Caki2 (cell line): ENCODE data around the gene FUS. TPM values are rescaled to one million over a fixed set of nuclear protein-coding genes. Genes with fewer than 3 reads are reported as not detected.

Source experiments
- DNase-seq: peaks from one replicate; pipeline ENCODE4 v3.0.0-alpha.2; 2015; ENCODE audit warnings: low read depth
- in situ Hi-C: cut with HindIII; loops from 2 replicates; pipeline ENCODE4 v1.10.0; 2016; ENCODE audit warnings: low sequenced_read_pairs, low pct_unique_long_range_greater_than_20kb, mixed read lengths
- total RNA-seq: library from RNA; depleted of rRNA; stranded (reverse); fragments of >200 nt; shearing (Covaris generic); gene quantifications from 2 replicates; pipeline ENCODE4 v1.2.3, GENCODE V29; 2014; ENCODE audit warnings: low replicate concordance

The FUS gene
- total RNA-seq, 1 experiment from 2014 or later, result 34.6 TPM

DNA sequence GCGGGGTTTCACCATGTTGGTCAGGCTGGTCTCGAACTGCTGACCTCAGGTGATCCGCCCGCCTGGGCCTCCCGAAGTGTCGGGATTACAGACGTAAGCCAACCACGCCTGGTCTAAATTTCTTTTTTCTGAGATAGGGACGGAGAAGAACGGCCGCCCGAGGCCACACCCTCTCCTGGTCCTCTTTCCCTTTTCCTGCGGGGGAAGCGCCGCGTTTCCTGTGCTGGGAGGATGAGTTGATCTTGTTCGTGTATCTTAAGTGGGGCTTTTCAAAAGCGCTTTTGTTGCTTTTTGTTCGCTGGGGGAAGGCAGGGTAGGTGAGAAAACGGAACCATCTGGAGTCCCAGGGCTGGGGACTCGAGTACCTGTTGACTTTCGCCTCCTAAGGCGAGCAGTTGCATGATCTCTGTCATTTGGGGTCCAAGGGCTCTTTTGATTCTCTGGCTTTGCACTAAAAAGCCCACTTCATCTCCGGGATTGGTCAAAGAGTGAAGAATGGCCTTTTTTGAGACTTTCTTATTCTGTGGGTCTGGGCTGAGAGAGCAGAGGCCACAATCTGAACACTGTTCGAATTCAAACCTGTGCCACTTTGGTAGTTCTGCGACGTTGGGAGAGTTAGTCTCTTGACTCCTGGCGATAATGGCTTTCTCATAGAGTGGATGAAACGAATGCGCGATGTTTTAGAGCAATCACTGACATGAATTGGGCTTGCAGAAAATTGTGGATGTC, 1.3 kb downstream of the FUS start:
- DNase-seq, result no peak
- in situ Hi-C loops, result no loop called here

DNA sequence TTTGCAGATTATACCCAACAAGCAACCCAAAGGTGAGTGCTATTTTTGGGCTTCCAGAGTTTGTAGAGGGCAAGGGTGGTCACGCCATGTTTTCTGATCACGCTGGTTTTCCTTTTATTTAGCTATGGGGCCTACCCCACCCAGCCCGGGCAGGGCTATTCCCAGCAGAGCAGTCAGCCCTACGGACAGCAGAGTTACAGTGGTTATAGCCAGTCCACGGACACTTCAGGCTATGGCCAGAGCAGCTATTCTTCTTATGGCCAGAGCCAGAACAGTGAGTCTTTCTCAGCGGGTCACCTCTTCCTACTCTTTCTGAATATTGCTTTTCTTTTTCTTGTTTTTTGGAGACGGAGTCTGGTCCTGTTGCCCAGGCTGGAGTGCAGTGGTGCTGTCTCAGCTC, 2.5 kb downstream of the FUS start:
- in situ Hi-C loops, result no loop called here
- DNase-seq, result no peak

DNA sequence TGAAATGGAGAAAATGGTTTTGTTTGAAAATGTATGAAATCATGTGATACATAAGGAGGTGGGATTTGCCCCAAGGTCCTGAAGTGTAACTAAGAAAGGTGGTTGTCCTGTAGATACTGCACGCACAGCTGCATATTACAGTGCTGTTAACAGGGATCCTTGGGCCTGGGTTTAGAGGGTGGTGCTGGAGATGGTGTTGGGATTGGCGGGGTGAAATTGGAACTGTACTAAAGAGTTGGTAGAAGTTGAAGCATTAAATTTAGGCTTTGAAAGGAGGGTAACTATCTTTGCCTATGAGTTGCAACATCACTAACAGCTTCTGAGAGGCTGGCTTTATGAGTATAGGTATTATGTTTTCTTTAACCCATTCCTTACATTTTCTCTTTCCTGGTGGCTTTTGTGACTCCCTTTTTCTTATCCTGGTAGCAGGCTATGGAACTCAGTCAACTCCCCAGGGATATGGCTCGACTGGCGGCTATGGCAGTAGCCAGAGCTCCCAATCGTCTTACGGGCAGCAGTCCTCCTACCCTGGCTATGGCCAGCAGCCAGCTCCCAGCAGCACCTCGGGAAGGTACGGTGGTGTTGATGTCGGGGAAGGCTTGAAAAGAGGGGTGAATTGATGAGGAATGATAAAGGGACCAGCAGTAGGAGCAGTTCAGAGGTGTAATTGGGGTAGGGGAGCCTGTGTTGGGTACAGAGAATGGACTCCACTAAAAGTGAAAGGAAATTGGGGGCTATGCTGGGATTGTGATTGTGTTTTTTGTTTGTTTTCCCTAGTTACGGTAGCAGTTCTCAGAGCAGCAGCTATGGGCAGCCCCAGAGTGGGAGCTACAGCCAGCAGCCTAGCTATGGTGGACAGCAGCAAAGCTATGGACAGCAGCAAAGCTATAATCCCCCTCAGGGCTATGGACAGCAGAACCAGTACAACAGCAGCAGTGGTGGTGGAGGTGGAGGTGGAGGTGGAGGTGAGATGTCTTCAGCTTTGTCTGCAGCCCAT, 3.8 kb downstream of the FUS start:
- in situ Hi-C loops, result no loop called here
- no peak for DNase-seq

DNA sequence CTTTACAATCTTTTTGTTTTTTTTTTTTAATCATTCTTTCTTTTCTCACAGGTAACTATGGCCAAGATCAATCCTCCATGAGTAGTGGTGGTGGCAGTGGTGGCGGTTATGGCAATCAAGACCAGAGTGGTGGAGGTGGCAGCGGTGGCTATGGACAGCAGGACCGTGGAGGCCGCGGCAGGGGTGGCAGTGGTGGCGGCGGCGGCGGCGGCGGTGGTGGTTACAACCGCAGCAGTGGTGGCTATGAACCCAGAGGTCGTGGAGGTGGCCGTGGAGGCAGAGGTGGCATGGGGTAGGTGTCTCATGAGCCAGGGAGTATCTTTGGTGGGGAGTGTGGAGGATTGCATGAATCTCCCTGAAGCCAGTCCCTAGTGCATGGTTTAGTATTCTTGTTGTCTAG, 4.9 kb downstream of the FUS start:
- no peak for DNase-seq
- in situ Hi-C loops, result no loop called here

DNA sequence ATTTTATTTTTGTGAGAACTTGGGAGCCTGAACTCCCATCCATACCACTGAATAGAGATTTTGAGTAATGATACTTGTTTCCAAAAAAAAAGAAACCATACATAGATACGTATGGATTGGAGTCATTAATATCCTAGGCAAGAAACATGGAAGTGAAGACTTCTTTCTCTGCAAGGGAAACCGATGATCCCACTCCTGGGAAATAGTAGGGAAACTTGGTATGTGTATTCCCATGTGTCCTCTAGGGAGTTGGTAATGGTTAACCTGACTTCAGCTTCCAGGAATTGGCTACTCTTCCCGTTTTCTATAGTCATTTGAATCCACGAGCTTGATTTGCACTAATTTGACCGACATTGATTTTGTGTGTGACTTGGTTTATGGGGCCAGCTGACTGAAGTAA, 5.4 kb downstream of the FUS start:
- in situ Hi-C loops, result no loop called here
- no peak for DNase-seq

DNA sequence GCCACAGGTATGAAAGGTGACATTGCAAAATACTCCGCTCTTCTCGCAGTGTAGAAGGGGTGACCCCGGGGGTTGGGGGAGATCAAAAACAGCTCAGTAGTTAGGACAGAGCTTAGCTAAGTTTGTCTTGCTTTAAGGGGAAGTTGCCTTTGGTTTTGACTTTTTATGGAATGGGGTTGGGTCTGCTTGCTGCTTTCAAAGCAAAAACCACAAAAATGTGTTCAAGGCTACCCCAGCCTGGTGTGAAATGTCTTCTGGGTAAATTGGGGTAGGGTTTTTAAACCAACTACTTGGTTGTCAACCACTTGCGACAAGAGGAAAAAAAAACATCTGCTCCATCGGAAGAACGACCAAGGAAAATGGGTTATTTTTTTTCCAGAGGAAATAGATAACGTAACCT, 6.2 kb downstream of the FUS start:
- no peak for DNase-seq
- in situ Hi-C loops, result no loop called here

DNA sequence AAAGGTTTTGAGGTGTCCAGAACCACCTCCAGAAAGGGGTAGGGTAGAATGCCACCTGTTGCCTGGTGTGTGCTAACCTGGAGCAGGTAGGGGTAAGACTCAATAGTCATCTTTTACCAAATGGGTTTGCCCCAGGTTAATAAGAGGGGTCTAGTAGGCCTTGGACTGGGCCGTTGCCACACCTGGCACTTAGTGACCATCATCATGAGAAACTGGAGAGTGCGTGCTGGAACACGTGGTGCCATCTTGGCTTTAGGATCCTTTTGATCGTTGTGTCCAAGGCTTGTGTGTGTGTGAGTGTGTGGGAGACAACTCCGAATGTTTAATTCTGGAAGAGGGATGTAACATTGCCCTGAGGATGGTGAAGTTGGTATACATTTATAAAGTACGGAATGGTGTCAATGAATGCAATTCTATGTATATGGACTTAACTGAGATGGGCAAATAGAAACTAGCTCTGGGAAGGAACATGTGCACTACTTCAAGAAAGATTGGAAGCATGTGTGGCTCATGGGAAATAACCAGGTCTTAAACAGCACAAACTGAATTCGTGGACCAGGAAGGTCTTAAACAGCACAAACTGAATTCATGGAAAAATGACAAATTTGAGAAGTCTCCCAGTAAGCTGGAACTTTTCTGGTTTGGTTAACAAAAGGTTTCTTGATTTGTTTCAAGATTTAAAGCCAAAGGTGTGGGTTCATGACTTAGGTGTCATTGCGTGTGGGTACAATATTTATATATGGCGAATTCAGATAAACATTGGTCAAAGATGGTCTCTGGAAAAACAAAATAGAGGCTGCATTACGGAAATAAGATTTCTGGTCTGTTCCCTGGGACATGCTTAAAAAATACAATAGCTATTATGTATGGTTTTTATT, 7.2 kb downstream of the FUS start:
- in situ Hi-C loops, result no loop called here
- DNase-seq, result no peak

DNA sequence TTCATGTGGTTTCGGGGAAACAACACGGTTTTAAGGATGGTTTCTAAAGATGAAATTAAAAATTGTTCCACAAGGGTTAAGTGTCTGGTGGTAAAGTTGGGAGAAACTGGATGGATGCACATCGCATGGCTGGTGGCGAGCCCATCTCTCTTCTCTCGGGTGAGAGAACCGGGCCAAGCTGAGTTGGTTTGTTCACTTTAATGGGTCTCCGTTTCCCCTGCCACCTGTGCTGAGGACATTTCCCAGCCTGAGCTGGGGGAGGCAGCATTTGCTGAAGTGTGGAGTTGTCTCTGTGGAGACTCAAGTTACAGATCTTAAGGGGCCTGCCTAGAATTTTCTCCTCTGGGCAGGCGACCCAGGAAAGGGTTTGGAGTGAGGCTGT, 7.9 kb downstream of the FUS start:
- DNase-seq, result no peak
- in situ Hi-C loops, result no loop called here

DNA sequence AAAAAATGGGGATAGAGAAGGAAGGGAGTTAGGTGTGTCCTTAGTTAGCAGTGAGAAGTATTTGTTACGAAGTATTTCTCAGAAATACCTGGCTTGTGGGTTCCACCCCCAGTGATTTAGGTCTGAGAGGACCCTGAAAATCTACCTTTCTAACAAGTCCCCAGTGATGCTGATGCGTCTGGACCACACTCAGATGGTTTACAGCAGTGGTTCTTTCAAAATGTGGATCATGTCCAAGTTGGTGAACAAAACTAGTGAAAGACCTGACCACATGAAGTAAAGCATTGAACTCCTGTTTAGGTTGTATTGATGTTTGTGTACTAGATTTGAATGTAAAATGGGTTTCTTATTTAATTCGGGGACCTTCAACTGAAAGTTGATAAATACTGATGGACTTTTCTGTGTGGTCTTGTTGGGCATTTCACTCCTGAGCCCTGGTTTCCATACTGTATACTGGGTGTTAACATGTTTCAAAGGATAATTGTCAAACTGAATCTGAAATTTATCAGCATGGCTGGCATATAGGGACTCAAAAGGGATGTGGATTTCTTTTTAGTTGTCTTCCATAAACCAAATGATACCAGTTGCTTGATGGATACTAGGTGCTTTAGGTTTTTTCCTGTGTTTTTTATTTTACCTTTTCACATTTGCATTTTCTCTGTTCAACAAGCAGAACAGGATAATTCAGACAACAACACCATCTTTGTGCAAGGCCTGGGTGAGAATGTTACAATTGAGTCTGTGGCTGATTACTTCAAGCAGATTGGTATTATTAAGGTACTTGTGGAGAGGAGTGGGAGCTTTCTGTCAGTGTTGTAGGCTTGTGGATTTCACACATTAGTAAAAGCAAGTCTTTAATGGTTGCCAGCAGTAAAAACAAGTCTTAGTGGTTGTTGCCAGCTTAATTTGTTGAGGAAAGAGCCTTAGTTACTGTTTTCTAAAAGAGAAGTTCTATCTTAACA, 8.8 kb downstream of the FUS start:
- no peak for DNase-seq
- in situ Hi-C loops, result no loop called here

DNA sequence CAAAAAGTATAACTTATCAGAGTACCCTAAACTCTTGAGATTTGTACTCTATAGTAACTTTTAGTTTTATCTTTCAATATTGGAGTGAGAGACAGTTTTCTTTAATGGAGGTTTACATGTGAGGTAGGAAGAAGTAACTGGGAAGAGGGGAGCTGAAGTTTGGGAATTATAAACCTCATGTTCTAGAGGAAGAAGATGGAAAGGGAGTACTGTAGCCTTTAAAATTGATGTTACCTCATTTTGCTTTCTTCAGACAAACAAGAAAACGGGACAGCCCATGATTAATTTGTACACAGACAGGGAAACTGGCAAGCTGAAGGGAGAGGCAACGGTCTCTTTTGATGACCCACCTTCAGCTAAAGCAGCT, 9.5 kb downstream of the FUS start:
- no peak for DNase-seq
- in situ Hi-C loops, result no loop called here

DNA sequence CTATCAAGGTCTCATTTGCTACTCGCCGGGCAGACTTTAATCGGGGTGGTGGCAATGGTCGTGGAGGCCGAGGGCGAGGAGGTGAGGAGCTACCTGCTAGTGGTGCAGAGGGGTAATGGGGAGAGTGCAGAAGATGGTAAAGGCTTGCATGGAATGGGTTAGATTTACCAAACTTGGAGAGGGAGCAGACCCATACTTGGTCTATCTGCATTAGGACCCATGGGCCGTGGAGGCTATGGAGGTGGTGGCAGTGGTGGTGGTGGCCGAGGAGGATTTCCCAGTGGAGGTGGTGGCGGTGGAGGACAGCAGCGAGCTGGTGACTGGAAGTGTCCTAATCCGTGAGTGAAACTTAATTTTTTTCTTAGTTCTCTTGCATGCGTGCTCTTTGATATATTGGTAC, 10.1 kb downstream of the FUS start:
- in situ Hi-C loops, result no loop called here
- no peak for DNase-seq

DNA sequence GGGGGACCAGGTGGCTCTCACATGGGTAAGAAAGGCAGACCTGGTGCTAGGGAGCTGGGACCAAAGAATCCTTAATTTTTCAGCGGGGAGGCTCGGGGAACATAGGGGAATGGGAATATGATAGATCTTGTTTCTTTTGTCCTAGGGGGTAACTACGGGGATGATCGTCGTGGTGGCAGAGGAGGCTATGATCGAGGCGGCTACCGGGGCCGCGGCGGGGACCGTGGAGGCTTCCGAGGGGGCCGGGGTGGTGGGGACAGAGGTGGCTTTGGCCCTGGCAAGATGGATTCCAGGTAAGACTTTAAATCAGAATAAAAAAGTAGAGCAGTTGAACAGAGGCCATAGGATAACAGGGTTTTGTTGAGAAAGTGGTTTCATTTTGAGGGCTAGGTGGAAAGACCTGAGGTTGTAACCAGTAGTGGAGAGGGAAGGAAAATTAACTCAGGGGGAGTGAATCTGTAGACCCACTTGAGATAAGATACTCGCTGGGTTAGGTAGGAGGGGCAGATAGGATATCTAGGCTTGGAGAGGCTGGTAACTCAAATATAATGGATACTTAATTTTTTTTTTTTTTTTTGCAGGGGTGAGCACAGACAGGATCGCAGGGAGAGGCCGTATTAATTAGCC, 11.0 kb downstream of the FUS start:
- in situ Hi-C loops, result no loop called here
- DNase-seq, result no peak

DNA sequence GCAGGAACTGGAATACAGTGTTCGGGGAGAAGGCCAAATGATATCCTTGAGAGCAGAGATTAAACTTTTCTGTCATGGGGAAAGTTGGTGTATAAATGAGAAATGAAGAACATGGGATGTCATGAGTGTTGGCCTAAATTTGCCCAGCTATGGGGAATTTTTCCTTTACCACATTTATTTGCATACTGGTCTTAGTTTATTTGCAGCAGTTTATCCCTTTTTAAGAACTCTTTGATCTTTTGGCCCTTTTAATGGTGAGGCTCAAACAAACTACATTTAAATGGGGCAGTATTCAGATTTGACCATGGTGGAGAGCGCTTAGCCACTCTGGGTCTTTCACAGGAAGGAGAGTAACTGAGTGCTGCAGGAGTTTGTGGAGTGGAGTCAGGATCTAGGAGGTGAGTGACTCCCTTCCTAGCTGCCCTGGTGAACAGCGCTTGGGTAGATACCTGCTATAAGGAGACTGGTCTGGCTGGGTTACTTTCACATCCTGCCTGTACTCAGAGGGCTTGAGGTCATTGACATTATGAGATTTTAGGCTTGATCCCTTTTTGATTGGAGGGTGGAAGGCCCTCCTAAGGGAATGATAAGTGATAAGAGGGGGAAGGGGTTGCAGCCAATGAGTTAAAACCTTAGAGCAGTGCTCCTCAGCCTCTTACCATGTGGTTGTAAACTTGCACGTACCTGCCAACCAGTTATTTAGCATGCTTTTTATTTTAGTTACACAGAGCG, 11.9 kb downstream of the FUS start:
- no peak for DNase-seq
- in situ Hi-C loops, result no loop called here

DNA sequence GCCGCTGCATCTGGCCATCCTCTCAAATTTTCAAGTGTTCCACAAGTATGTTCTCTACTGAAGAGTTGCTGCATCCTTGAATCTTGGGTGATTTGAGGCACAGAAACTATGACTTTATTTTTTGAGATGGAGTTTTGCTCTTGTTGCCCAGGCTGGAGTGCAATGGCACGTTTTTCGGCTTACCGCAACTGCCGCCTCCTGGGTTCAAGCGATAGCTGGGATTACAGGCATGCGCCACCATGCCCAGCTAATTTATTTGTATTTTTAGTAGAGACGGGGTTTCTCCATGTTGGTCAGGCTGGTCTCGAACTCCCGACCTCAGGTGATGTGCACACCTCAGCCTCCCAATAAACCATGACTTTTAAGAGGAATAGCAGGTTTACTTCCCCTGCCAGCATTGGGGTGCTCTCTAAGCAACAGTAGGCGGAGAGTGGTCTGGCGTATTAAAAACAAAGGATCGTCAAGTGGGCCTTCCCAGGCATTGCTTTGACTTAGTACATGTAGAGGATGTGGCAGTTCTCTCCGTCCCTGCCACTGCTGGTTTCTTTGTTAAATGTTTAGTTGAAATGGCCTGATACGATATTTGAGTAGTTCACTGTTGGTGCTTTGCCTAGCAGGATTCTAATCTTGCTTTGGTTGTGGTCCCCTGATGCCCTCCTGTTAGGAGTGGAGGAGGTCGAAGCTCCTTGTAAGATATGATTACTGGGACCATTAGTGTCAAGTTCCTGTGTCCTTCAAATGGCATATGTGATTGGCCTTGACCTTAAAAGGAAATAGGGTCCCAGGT, 13.1 kb downstream of the FUS start:
- in situ Hi-C loops, result no loop called here
- DNase-seq, result no peak

DNA sequence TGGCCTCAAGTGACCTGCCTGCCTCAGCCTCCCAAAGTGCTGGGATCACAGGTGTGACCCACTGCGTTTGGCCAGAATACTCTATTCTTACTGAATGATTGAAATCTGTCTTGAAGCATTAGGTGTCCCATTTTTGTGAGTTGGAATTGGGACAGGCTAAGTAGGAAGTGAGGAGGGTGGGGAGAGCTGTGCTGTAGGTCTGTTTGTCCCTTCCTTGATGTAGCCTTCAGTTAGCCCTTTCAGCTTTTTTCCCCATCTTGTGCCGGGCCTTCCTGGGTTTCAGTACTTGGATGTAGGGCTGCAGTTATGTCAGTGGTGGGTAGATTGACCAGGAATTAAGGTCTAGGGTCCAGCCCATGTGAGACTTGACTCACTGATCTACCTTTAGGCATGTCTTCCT, 13.9 kb downstream of the FUS start:
- in situ Hi-C loops, result no loop called here
- DNase-seq, result no peak

DNA sequence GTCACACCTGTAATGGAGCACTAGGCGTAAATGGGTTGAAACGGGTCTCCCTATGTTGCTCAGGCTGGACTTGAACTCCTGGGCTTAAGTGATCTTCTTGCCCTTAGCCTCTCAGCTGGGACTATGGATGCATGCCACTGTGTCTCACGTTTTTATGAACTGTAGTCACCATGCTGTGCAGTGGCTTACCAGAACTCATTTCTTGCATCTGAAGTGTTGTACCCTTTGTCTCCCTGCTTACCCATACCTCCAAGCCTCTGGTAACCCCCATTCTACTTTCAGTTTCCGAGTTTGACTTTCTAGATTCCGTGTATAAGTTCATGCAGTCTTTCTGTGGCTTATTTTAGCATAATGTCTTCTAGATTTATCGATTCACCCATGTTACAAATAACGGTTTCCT, 15.0 kb downstream of the FUS start:
- DNase-seq, result no peak
- in situ Hi-C loops, result no loop called here
